PC-3 (cell line): ENCODE results near the gene GINS1.

Source experiments
- CTCF ChIP-seq: fragments of 300-600 bp; sonication (generic); conservative IDR thresholded peaks from 2 replicates; pipeline ENCODE4 v1.5.1; 2017; ENCODE audit warnings: antibody characterized with exemption, low read depth, mild to moderate bottlenecking, low read length
- EZH2 ChIP-seq: fragments of 300-600 bp; sonication (generic); IDR thresholded peaks from one replicate; pipeline ENCODE4 v1.6.1; 2017; ENCODE audit warnings: antibody characterized with exemption, mild to moderate bottlenecking, low read length; ENCODE audit not compliant: unreplicated experiment
- EZH2phosphoT487 ChIP-seq: fragments of 300-600 bp; sonication (generic); IDR thresholded peaks from 2 replicates; pipeline ENCODE4 v1.6.1; 2018; ENCODE audit warnings: mild to moderate bottlenecking, antibody characterized with exemption, low read length, borderline replicate concordance

GRCh38 chr20:25372584-25373336 lies 34.7 kb upstream of the GINS1 start:
- TF ChIP-seq CTCF (no peak), EZH2 (no peak), EZH2phosphoT487 (no peak)
